Pancreas (tissue), 10 donors: Measurements from ENCODE around the gene CPAMD8. TPM values are rescaled to one million over a fixed set of nuclear protein-coding genes. Genes with fewer than 3 reads are reported as not detected.
A peak's percentile ranks its signal among the peaks of the same experiment; 100 is the strongest.

Source experiments
- ATAC-seq, 4 donors: fragments of 200-7000 bp; cut with Tn5 transposase; one replicate each; pipeline versions ENCODE4 v1.8.0 to v1.9.1; 2020; ENCODE audit warnings: mild to moderate bottlenecking in 4 of 4, moderate library complexity in 4 of 4
- DNase-seq, 6 donors: peaks; one replicate each; pipeline ENCODE4 v3.0.0-alpha.2; 2020
- FAIRE-seq: peaks from 2 replicates; lab custom pipeline; 2012; peaks lifted over from hg19 to GRCh38; lab: Jason Lieb, UNC
- H3K27ac ChIP-seq, 4 donors: fragments of 200-600 bp; sonication (generic); 1 replicate in 3 of 4; 2 replicates in 1 of 4; pipeline versions ENCODE4 v1.5.0 to v1.8.0; 2020
- H3K27me3 ChIP-seq, 4 donors: fragments of 200-600 bp; one replicate each; pipeline ENCODE4 v1.8.0; 2021
- H3K36me3 ChIP-seq, 3 donors: fragments of 200-600 bp; sonication (generic) in 1 of 3; one replicate each; pipeline versions ENCODE4 v1.5.0 to v1.8.0; 2020 to 2021
- H3K4me1 ChIP-seq, 3 donors: fragments of 200-600 bp; one replicate each; pipeline ENCODE4 v1.8.0; 2021
- H3K4me3 ChIP-seq, 4 donors: fragments of 200-600 bp; sonication (generic) in 2 of 4; one replicate each; pipeline versions ENCODE4 v1.5.0 to v1.8.0; 2020 to 2021
- H3K9me3 ChIP-seq, 4 donors: fragments of 200-600 bp; one replicate each; pipeline ENCODE4 v1.8.0; 2021
- WGBS, 2 donors: extraction: QIAGEN DNeasy Blood & Tissue Kit; methylation state at CpG; one replicate each; pipeline ENCODE4 v1.1.7; 2013; 5-methylcytosine and 5-hydroxymethylcytosine counted together
- intact Hi-C, 3 donors: fragments of 100-400 bp; cut with DNase I; formaldehyde crosslinking; loops; one replicate each; pipeline versions ENCODE4 v1.11.1 to v1.14.2; 2022
- polyA plus RNA-seq, 2 donors: library from polyadenylated mRNA; stranded (reverse); fragments of 200-250 nt; gene quantifications; one replicate each; pipeline ENCODE4 v1.2.3, GENCODE V29; 2013
- total RNA-seq, 6 donors: library from RNA; stranded (reverse); fragmentation: NEBNext Ultra II Directional in 4 of 6; extraction: Animal tissue kit (Norgen Biotek cat#: 25700) in 4 of 6; gene quantifications; one replicate each; pipeline versions ENCODE4 v1.2.1 to v1.2.4, GENCODE V29; 2021 to 2023
- TF ChIP-seq, protein P1 (sequence below), 4 donors: fragments of 200-600 bp; sonication (generic) in 3 of 4; IDR thresholded peaks; one replicate each; pipeline versions ENCODE4 v1.5.0 to v1.8.0; 2021; ENCODE audit warnings: antibody characterized with exemption in 4 of 4
- donor health status: healthy with polysubstance abuse.
- donor health status: DM: no; HTN: no; CAD: no; lungs with moderate emphysema.
- donor health status: DM: no; HTN: no; CAD: no.
- donor health status: control.
- donor health status: control.
- donor health status: Bipolar disorder and iron deficiency.
- donor health status: DM: yes; HTN: yes; CAD: no.
- donor health status: DM: no; HTN: no; CAD: no.
- donor health status: DM: no; HTN: no; CAD: no.
- donor health status: DM: yes; HTN: yes; CAD: no.

The CPAMD8 gene
- total and polyA plus RNA-seq, 8 donors = 0.60 to 5.2 (median 1.2) TPM

DNA sequence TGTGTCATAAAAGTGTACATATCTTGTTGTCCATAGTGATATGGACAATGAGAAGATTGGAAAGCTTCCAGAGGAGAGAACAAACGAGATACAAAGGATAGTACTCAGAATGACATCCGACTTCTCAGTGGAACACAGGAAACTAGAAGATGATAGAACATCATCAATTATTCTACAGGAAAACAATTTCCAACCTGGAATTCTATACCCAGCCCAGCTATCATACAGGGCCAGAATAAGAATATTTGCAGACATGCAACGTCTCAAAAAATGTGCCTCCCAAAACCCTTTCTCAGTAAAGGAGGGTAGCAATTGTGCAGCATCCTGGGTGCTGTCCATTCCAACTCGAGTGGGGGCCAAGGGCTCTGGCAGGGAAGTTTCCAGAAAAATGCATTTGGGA is 113.8 kb downstream of the CPAMD8 start:
- FAIRE-seq (no peak), DNase-seq (no peak), ATAC-seq (no peak)
- WGBS, 2 donors = 43 to 55% methylated on average over 4 of the region's 4 CpGs
- Histone ChIP-seq H3K4me1 (no peaks in the 10 kb centered on the region), H3K27ac (no peak overlapping the region), H3K27me3 (no peaks in the 10 kb centered on the region), H3K4me3 (no peak overlapping the region), H3K9me3 (no peaks in the 10 kb centered on the region), H3K36me3 (no peaks in the 10 kb centered on the region)
- TF ChIP-seq, protein P1, sequence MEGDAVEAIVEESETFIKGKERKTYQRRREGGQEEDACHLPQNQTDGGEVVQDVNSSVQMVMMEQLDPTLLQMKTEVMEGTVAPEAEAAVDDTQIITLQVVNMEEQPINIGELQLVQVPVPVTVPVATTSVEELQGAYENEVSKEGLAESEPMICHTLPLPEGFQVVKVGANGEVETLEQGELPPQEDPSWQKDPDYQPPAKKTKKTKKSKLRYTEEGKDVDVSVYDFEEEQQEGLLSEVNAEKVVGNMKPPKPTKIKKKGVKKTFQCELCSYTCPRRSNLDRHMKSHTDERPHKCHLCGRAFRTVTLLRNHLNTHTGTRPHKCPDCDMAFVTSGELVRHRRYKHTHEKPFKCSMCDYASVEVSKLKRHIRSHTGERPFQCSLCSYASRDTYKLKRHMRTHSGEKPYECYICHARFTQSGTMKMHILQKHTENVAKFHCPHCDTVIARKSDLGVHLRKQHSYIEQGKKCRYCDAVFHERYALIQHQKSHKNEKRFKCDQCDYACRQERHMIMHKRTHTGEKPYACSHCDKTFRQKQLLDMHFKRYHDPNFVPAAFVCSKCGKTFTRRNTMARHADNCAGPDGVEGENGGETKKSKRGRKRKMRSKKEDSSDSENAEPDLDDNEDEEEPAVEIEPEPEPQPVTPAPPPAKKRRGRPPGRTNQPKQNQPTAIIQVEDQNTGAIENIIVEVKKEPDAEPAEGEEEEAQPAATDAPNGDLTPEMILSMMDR (IDR thresholded peaks at IDR 0.05) = no peak
- intact Hi-C loops = no loop called here

DNA sequence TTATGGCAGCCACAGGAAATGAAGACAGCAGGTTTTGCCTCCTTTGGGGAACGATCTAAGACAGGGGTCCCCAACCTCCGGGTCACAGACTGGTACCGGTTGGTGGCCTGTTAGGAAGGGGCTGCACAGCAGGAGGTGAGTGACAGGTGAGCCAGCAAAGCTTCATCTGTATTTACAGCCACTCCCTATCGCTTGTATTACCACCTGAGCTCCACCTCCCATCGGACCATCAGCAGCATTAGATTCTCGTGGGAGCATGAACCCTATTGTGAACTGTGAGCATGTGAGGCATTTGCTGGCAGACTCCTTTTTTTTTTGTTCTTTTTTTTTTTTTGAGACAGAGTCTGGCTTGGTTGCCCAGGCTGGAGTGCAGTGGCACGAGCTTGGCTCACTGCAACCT is 115.6 kb downstream of the CPAMD8 start:
- Histone ChIP-seq H3K4me1 (no peaks in the 10 kb centered on the region), H3K27me3 (no peaks in the 10 kb centered on the region), H3K36me3 (no peaks in the 10 kb centered on the region), H3K9me3 (no peaks in the 10 kb centered on the region), H3K27ac (no peak overlapping the region), H3K4me3 (no peak overlapping the region)
- FAIRE-seq (no peak), ATAC-seq (no peak), DNase-seq (peak in 1 of 6 donors; percentile 6)
- TF ChIP-seq, protein P1 (IDR thresholded peaks at IDR 0.05) = no peak
- intact Hi-C loops = no loop called here
- WGBS, 2 donors = 74 to 86% methylated on average over 7 of the region's 7 CpGs

DNA sequence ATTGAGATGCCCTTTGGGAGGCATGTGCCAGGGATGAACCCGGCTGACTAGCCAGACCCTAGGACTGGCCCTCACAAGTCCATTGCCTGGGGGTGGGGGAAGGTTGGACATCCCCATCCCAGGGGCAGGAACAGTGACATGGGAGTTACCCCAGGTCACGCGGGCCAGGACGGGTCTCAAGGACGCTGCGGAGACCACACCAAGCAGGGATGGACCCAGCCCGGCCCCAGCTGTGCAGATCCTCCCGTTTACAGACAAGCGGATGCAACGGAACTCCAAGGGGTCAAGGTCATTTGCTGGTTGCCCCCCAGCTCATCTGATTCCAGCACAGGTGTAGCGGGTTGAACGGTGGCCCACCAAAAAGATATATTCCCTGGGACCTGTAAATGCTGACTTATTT is 117.9 kb downstream of the CPAMD8 start:
- Histone ChIP-seq H3K27ac (no peak overlapping the region), H3K4me3 (no peak overlapping the region), H3K9me3 (no peaks in the 10 kb centered on the region), H3K27me3 (no peaks in the 10 kb centered on the region), H3K36me3 (no peaks in the 10 kb centered on the region), H3K4me1 (no peaks in the 10 kb centered on the region)
- TF ChIP-seq, protein P1 (IDR thresholded peaks at IDR 0.05) = no peak
- 63 to 67% methylated on average over 12 of the region's 12 CpGs for WGBS, 2 donors
- DNase-seq (peak in 1 of 6 donors; percentile 35), FAIRE-seq (no peak), ATAC-seq (no peak)
- intact Hi-C loops = no loop called here

DNA sequence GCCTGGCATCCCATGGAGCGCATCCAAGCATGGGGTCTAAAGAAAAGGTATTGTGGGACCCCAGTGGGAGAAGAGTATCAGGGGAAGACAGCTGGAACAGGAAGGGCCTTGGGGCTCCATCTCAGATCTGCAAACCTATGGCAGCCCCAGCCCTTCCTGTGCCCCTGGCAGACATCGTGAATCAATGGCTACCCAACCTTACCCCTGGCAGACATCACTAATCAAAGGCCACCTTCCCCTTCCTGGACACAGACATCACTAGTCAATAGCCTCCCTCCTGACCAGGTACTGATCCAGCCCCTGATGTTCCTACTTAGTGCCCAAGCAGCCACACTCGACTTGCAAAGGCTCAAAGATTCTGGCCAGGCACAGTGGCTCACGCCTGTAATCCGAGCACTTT is 122.0 kb downstream of the CPAMD8 start:
- intact Hi-C loops = no loop called here
- DNase-seq (no peak), FAIRE-seq (no peak), ATAC-seq (no peak)
- no peak overlapping the region for H3K27ac ChIP-seq
- TF ChIP-seq, protein P1 (IDR thresholded peaks at IDR 0.05) = no peak
- no peak overlapping the region for H3K4me3 ChIP-seq
- H3K36me3 ChIP-seq = no peaks in the 10 kb centered on the region
- no peaks in the 10 kb centered on the region for H3K9me3 ChIP-seq
- H3K27me3 ChIP-seq = no peaks in the 10 kb centered on the region
- WGBS, 2 donors = 42 to 76% methylated on average over 5 of the region's 5 CpGs
- H3K4me1 ChIP-seq = no peaks in the 10 kb centered on the region

DNA sequence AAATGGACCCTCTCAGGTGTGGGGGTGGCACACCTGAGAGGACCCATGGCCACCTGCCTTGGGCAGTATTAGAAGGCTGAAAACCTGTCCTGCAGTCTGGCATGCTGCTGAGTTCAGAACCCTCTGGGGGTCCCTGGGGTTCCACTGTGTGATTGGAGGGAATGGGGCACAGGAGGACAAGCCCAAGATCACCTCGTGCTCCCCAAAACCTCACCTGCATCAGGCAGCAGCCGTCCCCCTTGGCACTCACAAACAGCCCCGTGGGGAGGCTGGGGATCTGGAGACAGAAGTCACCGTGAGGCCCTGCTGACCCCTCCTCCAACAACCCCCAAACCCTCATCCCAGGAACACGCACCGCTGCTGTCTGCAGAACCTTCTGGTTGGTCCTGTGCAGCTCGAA is 123.3 kb downstream of the CPAMD8 start:
- no peaks in the 10 kb centered on the region for H3K36me3 ChIP-seq
- DNase-seq (no peak), FAIRE-seq (no peak), ATAC-seq (no peak)
- TF ChIP-seq, protein P1 (IDR thresholded peaks at IDR 0.05) = no peak
- intact Hi-C loops = no loop called here
- WGBS, 2 donors = 70 to 80% methylated on average over 7 of the region's 7 CpGs
- no peaks in the 10 kb centered on the region for H3K27me3 ChIP-seq
- H3K4me1 ChIP-seq = no peaks in the 10 kb centered on the region
- no peak overlapping the region for H3K4me3 ChIP-seq
- H3K27ac ChIP-seq = no peak overlapping the region
- no peaks in the 10 kb centered on the region for H3K9me3 ChIP-seq
